RPMI8226 (cell line): Measurements from ENCODE around the gene PDGFD.
"Not testable (repeated sequence)": the region's sequence is repeated elsewhere in the genome, so short reads cannot be mapped to it uniquely, and the experiment has no call there.

Experiments
- DNase-seq: peaks from one replicate; pipeline ENCODE4 v3.0.0-alpha.2; 2015

PDGFD gene

DNA sequence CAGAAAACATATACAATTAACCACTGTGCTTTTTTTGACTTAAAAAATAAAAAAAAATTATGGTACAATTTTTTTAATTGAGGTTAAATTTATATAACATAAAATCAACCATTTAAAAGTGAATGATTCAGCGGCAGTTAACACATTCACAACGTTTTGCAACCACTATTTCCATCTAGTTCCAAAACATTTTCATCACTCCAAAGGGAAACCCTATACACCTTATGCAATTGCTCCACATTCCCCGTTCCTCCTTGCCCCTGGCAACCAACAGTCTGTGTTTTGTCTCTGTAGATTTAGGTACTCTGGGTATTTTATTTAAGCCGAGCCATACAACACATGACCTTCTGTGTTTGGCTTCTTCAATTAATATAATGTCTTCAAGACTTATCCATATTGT, 112.2 kb downstream of the PDGFD start:
- no peak for DNase-seq

- DNase-seq = no peak
Observed at GRCh38 chr11:104049116-104049515, 114.8 kb downstream of the PDGFD start.

- not testable (repeated sequence) for DNase-seq
Observed at GRCh38 chr11:104046858-104047257, 117.1 kb downstream of the PDGFD start.

DNA sequence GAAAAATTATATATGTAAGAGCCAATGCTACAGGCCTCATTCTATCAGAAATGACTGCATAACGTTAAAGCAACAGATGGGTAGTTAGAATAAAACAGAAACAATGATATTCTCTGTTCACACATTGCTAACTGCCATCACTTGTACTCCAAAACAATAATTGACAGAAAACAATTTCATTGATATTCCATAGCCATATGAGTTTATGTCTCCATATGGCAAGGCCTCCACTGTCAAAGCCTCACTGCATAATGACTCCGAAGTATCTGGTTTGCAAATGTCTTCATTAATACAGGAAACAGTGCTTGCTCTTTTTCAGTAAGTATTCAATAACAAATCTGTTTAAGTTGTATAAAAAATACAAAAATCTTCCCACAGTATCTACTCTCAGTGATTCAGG, 117.6 kb downstream of the PDGFD start:
- no peak for DNase-seq

DNA sequence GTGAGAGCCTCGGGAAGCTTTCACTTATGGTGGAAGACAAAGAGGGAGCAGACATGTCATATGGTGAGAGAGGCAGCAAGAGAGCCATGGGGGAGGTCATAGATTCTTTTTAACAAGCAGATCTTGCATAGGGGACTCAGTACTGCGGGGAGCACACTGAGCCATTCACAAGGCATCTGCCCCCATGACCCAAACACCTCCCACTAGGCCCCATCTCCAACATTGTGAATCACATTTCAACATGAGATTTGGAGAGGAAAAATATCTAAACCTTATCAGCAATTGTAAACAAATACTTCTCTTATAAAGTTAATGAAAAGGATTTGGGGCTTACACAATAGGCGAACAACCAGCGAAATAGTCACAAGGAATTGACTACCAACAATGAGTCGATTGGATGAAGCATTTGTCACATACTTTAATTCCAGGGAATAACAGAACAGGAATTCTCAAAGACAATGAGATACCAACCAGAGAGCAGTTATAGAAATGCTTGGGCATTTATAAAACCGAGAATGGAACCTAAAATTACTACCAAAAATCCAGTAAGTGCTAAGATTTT, 120.2 kb downstream of the PDGFD start:
- no peak for DNase-seq

DNA sequence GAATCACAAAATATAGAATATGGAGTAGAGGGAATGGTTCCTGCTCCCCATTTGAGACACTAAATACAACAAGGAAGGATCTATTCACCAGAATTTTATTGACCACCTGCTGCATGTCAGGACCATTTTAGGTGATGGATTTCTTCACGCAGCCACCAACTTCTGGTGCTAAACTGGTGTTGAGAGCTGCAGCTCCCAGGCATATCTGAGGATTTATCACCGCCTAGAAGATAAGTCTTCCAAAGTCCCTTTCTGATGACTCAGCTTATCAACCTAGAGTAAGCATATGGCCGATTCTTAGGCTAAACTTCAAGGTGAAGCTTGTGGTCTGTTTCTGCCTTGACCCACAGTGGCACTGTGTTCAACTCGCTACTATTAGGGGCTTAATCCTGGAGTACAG, 120.8 kb downstream of the PDGFD start:
- DNase-seq = no peak

GRCh38 chr11:104041792-104042191, 122.2 kb downstream of the PDGFD start:
- no peak for DNase-seq

DNA sequence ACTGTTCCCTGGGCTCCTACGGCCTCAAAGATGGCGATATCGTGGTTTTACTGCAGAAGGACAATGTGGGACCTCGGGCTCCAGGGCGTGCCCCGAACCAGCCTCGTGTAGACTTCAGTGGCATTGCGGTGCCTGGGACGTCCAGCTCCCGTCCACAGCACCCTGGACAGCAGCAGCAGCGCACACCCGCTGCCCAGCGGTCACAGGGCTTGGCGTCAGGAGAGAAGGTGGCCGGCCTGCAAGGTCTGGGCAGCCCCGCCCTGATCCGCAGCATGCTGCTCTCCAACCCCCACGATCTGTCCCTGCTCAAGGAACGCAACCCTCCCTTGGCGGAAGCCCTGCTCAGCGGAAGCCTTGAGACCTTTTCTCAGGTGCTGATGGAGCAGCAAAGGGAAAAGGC, 127.0 kb downstream of the PDGFD start:
- no peak for DNase-seq

DNA sequence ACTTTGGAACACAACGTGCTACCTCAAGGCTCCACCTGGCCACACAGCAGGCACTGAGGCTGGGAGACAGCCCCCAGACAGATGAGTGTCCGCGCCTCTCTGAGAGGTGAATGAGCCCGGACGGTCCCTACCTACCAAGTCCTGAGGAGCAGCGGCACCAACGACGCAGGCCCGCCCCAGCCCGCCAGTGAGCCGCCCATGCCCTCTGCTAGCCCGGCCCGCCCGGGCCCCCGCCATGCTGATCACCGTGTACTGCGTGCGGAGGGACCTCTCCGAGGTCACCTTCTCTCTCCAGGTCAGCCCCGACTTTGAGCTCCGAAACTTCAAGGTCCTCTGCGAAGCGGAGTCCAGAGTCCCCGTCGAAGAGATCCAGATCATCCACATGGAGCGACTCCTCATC, 127.4 kb downstream of the PDGFD start, which contains the start of gene DDI1:
DDI1 (plus strand) TSS at position 53 of the 400 bp plus-strand sequence; CDS start at position 236, 183 bp downstream.
- DNase-seq = no peak

DNA sequence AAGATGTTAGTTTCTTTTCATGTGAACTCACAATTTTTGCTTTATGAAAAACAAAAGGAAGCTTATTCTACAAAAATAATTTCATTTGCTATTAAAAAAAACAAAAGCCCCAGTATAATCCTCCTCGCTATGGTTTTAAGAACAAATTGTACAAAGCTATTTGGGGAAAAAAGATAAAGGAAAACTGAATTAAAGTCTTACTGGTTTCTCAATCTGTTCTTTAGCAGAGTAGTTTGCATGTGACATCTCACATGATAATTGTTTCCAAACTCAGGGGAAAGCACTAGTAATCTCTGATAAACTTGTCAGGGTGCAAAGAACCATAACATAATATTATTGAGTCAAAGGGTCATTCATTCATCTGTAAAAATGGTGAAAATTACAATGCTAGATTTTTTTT, 130.4 kb downstream of the PDGFD start:
- DNase-seq = no peak

DNA sequence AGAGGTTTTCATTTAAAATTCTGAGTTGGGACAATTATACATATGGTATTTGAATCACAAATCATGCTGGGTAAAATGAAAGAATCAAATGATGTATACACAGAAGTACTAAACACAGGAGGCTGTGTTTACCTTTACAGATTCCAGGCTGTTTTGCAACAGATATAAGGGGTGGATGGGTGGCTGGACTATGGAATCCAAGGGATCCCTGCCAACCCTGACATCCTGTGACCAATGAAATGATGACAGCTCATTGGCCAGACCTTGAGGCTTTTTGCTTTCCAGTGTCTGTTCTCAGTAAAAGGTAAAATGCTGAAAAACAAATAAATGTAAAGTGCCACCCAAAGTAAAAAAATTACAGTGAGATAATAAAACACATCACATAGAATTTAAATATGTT, 130.8 kb downstream of the PDGFD start:
- DNase-seq = no peak

DNA sequence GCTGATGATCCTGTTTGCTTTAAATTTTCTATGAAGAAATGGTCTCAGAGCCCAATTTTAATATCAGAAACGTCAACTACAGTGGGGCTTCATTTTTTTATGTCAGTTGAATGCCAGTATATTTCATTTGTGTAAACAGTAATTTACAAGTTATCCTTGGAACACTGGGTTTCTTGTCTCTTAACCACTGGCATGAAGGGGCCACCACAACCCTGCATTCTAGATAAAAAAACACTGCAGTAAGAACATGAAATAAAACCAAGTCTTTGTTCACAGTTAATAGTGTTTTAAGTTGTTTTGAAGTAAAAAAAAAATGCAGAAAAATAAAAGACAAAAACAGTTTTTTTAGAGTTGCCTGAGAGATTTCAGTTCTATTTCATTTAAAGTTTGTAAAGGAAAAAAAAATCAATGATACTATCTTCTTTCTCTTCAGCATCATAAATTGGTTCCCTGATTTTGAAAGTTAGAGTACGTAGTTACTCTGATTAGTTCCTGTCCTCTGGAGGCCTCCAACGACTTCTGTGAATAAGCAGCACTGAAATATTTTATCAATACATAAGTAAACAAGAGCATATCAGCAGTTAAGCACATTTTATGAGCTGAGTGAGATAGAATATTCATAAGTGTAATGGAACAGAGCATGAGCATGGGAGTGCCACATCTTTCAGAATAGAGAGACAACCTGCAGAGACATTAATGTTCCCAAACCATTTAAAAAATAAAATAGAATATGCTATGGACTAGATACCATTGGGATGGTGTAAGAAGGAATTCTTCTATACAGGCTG, 135.3 kb downstream of the PDGFD start:
- DNase-seq = no peak

DNA sequence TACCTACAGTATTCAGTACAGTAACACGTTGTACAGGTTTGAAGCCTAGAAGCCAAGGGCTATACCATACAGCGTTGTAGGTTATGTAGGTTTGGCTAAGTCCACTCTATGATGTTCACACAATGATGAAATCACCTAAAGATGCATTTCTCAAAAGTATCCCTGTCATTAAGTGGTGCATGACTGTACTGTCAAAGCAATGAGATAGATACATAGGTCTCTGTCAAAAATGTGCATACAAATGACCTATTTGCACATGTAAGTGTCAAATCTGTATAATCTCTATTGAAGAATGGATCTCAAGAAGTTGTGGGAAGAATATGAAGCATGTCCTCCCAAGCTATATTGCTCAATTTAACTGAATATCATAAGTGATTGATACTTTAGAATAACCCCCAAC, 139.4 kb downstream of the PDGFD start:
- DNase-seq = no peak

DNA sequence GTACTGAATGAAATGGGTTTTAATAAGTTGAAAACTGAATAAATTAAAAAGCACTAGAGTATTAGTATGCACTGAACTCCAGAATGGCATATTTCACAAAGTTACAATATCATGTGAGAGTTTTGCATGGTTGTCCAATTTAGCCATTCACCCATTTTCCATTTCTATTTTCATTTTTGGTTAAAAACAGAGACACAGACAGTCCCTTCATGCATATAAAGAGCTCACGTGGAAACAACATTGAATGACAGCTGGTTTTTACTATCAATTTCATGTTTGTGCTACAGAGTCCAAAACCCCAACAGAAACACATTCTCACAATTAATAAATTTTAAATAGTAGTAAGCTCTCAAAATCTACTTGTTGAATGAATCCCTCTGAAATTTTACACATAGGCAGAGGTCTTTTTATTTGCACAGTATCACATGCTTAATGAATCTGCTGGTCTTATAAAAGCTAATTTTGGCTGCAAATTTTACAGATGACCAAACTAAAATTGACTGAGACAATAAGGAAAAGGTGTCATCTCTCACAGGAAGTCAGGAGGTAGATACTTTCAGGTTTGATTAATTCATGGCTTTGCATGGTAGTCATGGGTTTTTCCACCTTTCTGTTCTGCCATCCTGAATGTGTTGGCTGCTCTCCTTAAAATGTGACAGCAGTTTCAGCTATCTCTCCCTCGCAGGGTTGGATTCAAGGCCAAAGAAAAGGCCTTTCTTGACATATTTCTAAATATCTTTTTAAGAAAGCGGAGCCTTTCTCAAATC, 148.1 kb downstream of the PDGFD start:
- no peak for DNase-seq

GRCh38 chr11:104011044-104011443, 152.9 kb downstream of the PDGFD start:
- DNase-seq = no peak

- DNase-seq = no peak
Observed at GRCh38 chr11:104009744-104010143, 154.2 kb downstream of the PDGFD start.

DNA sequence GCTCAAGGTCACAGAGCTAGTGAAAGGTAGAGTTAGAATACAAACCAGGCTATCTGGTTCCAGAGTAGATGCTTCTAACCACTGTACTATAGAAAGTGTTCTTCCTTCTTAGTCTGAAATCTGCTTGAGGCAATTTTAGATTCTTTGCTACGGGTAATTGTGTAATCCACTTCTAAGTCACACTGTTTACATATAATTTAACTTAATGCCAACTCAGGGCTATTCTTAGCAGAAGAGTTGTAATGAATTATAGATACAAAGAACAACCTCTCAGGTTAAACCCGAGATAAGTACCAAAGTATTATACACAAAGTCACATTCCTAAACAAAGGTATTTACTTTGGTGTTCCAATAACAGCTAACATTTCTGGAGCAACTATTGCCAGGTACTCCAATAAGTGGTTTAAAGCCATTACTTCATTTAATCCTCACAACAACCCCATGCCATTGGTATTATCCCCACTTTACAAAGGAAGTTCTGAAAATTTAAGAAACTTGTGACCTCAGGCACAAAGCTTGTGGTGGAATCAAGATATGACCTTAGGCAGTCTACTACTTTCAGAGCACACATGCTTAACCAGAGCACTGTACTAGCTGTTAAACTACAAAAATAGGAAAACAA, 158.6 kb downstream of the PDGFD start:
- DNase-seq = no peak

GRCh38 chr11:104003491-104003890, 160.5 kb downstream of the PDGFD start:
- no peak for DNase-seq

DNA sequence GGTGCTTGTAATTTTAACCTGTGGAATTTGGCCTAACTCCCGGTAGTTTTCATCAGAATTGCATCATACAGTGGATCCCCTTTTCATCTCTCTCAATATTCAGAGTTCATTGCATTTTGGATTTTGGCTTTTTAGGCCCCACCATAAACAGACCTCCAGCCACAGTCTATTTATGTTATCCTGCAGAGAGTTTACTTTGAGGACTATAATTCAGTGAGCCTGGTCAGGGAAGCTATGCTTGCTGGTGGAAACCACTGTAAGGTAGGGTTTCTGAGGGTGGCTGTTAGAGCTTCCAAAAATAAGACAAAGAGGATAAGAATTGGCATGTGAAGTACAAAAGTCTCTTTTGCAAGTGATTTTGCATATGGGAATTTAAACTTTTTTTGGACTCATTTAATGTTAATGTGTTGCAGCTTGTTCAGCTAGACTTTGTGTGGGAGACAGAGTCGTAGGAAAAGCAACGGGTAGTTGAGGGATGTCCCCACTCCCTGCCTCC, 162.3 kb downstream of the PDGFD start:
- no peak for DNase-seq

- no peak for DNase-seq
Observed at GRCh38 chr11:104000798-104001197, 163.1 kb downstream of the PDGFD start.

GRCh38 chr11:103998826-103999508, 165.0 kb downstream of the PDGFD start:
- DNase-seq = no peak

DNA sequence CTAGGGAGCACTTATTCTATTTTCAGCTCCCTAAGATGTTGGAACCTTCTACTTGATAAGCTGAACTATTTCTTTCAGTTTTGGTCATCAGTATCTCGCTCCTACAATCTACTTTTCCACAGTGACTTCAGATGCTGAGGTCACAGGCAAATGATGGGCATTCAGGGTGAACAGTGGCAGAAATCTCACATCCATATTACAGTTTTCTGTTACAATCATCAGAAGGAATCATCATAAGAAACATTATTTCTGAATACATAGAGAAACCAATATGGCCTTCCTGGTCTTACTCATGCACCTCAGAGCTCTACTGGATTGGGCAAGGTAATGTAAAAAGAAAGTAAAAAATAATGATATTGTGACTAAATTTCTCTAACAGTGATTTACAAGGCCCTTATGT, 166.9 kb downstream of the PDGFD start:
- no peak for DNase-seq

DNA sequence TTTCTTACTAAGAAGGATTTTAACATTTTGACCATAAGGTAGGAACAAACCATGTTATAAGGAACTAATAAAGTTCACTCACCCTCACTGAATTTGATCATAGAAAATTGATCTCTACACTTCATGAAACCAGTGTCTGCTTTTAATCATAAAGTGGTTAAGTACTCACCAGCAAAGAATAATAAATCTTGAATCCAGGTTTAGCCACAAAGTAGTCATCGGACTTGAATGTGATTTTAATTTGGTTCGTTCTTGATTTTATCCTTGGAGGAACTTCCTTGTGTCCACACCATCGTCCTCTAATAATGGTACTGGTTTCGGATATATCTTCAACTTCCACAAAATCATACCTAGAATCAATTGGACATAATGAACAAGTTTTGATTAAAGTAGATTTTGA, 168.1 kb downstream of the PDGFD start:
- no peak for DNase-seq
